Neural cell (in vitro differentiated cells): ENCODE data around the gene RIPPLY2. TPM values are rescaled to one million over a fixed set of nuclear protein-coding genes. Genes with fewer than 3 reads are reported as not detected.

ENCODE experiments used
- H2AFZ ChIP-seq: fragments of 200-600, 300-800 bp; sonication (generic), shearing (Covaris generic); 2 replicates; pipeline ENCODE4 v1.6.0; 2014; ENCODE audit warnings: low read depth, mild to moderate bottlenecking, antibody characterized with exemption, low read length, moderate library complexity
- H3F3A ChIP-seq: fragments of 200-600 bp; shearing (Covaris generic); 2 replicates; pipeline ENCODE4 v1.6.1; 2016; ENCODE audit warnings: mild to moderate bottlenecking, moderate library complexity, mixed read lengths, antibody characterized with exemption, low read length; ENCODE audit not compliant: insufficient read depth, poor library complexity, severe bottlenecking
- H3K27ac ChIP-seq: fragments of 200-600, 300-800 bp; sonication (generic), shearing (Covaris generic); 2 replicates; pipeline ENCODE4 v1.5.1; 2014; ENCODE audit warnings: mild to moderate bottlenecking, low read length, moderate library complexity
- H3K27me3 ChIP-seq: fragments of 300-800, 200-600 bp; sonication (generic), shearing (Covaris generic); 2 replicates; pipeline ENCODE4 v1.6.0; 2014; ENCODE audit warnings: mild to moderate bottlenecking, low read depth, low read length, moderate library complexity; ENCODE audit not compliant: insufficient read depth
- H3K36me3 ChIP-seq: fragments of 300-800, 200-600 bp; sonication (generic), shearing (Covaris generic); 2 replicates; pipeline ENCODE4 v1.5.1; 2014; ENCODE audit warnings: mild to moderate bottlenecking, antibody characterized with exemption, low read length, moderate library complexity; ENCODE audit not compliant: insufficient read depth
- H3K4me2 ChIP-seq: fragments of 300-800, 200-600 bp; sonication (generic), shearing (Covaris generic); 2 replicates; pipeline ENCODE4 v1.6.0; 2014; ENCODE audit warnings: mild to moderate bottlenecking, low read length
- H3K4me3 ChIP-seq: fragments of 300-800, 200-600 bp; sonication (generic), shearing (Covaris generic); 2 replicates; pipeline ENCODE4 v1.5.1; 2014; ENCODE audit warnings: mild to moderate bottlenecking, low read length, moderate library complexity
- H3K79me2 ChIP-seq: fragments of 200-600 bp; shearing (Covaris generic); replicated peaks from 2 replicates; pipeline ENCODE4 v1.6.0; 2014; ENCODE audit warnings: mild to moderate bottlenecking, low read length, moderate library complexity; ENCODE audit not compliant: insufficient read depth
- H3K9ac ChIP-seq: fragments of 300-800, 200-600 bp; sonication (generic), shearing (Covaris generic); 2 replicates; pipeline ENCODE4 v1.6.1; 2016; ENCODE audit warnings: mild to moderate bottlenecking, low read length, mixed read lengths
- H3K9me2 ChIP-seq: fragments of 200-600 bp; shearing (Covaris generic); 2 replicates; pipeline ENCODE4 v1.6.1; 2016; ENCODE audit warnings: mild to moderate bottlenecking, low read length, mixed read lengths; ENCODE audit not compliant: insufficient read depth
- H3K9me3 ChIP-seq: fragments of 200-600, 300-800 bp; sonication (generic), shearing (Covaris generic); 2 replicates; pipeline ENCODE4 v1.6.1; 2016; ENCODE audit warnings: mild to moderate bottlenecking, mixed run types, low read length, moderate library complexity, mixed read lengths
- H4K20me1 ChIP-seq: fragments of 200-600 bp; shearing (Covaris generic); 2 replicates; pipeline ENCODE4 v1.6.1; 2016; ENCODE audit warnings: mild to moderate bottlenecking, mixed run types; ENCODE audit not compliant: insufficient read depth
- EP300 ChIP-seq: fragments of 450-650 bp; conservative IDR thresholded peaks from 2 replicates; pipeline ENCODE4 v1.6.1; 2014; ENCODE audit warnings: antibody characterized with exemption, mild to moderate bottlenecking, moderate library complexity; ENCODE audit not compliant: poor library complexity, severe bottlenecking
- EZH2 ChIP-seq: fragments of 200-600, 300-800 bp; shearing (Covaris generic), sonication (generic); IDR thresholded peaks from 2 replicates; pipeline ENCODE4 v1.6.1; 2014; ENCODE audit warnings: antibody characterized with exemption, low read length, borderline replicate concordance, mild to moderate bottlenecking; ENCODE audit not compliant: insufficient read depth, poor library complexity, severe bottlenecking
- MXI1 ChIP-seq: fragments of 450-650 bp; conservative IDR thresholded peaks from 2 replicates; pipeline ENCODE4 v1.6.1; 2014; ENCODE audit warnings: antibody characterized with exemption, mild to moderate bottlenecking; ENCODE audit not compliant: poor library complexity, severe bottlenecking
- POLR2AphosphoS5 ChIP-seq: IDR thresholded peaks from 2 replicates; pipeline ENCODE4 v1.6.1; 2012
- RAD21 ChIP-seq: fragments of 450-650 bp; conservative IDR thresholded peaks from 2 replicates; pipeline ENCODE4 v1.6.1; 2014; ENCODE audit warnings: antibody characterized with exemption, mild to moderate bottlenecking, moderate library complexity
- SMC3 ChIP-seq: fragments of 450-650 bp; conservative IDR thresholded peaks from 2 replicates; pipeline ENCODE4 v1.6.1; 2014; ENCODE audit warnings: antibody characterized with exemption, mild to moderate bottlenecking, moderate library complexity; ENCODE audit not compliant: poor library complexity
- TAF1 ChIP-seq: IDR thresholded peaks from 2 replicates; pipeline ENCODE4 v1.6.1; 2012; ENCODE audit warnings: low read depth
- polyA plus RNA-seq: library from polyadenylated mRNA; depleted of rRNA; stranded (reverse); fragments of >200 nt; gene quantifications from 2 replicates; pipeline ENCODE4 v1.2.3, GENCODE V29; 2014
- TF ChIP-seq, protein P1 (sequence below): fragments of 450-650 bp; IDR thresholded peaks from 2 replicates; pipeline ENCODE4 v1.5.1; 2014; ENCODE audit warnings: antibody characterized with exemption, mild to moderate bottlenecking, moderate library complexity; ENCODE audit not compliant: poor library complexity, severe bottlenecking
- TF ChIP-seq, protein P2 (sequence below): IDR thresholded peaks from 2 replicates; pipeline ENCODE4 v1.6.1; 2012; ENCODE audit warnings: borderline replicate concordance

Gene RIPPLY2
- polyA plus RNA-seq, 1 donor from 2014 or later = 3.5 TPM

DNA sequence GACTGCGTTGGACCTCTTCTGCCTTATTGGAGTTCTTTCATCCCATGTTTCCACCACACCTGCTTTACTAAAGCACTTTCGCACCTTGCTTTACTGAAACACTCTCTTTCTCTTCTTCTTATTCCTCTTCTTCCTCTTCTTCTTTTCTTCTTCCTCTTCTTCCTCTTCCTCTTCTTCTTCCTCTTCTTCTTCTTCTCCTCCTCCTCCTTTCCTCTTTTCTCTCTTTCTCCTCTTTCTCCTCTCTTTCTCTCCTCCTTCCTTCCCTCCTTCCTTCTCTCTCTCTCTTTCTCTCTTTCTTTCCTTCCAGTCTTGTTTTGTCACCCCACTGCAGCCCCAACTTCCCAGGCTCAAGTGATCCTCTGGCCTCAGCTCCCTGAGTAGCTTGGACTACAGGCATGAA is 4.0 kb upstream of the RIPPLY2 start:
- Histone ChIP-seq H4K20me1 (no peaks in the 10 kb centered on the region), H3K36me3 (no peaks in the 10 kb centered on the region), H3K27ac (no peak overlapping the region), H3K27me3 (peaks cover 32% of the 10 kb centered on the region), H2AFZ (no peak overlapping the region), H3K9me3 (no peaks in the 10 kb centered on the region), H3K9ac (no peak overlapping the region), H3K4me3 (no peak overlapping the region), H3K79me2 (no peaks in the 10 kb centered on the region), H3F3A (peaks cover 3% of the 10 kb centered on the region), H3K4me2 (no peak overlapping the region), H3K9me2 (no peaks in the 10 kb centered on the region)
- TF ChIP-seq MXI1 (no peak), POLR2AphosphoS5 (no peak), TAF1 (no peak), EP300 (no peak), SMC3 (no peak), RAD21 (no peak), EZH2 (no peak)
- TF ChIP-seq, protein P1, sequence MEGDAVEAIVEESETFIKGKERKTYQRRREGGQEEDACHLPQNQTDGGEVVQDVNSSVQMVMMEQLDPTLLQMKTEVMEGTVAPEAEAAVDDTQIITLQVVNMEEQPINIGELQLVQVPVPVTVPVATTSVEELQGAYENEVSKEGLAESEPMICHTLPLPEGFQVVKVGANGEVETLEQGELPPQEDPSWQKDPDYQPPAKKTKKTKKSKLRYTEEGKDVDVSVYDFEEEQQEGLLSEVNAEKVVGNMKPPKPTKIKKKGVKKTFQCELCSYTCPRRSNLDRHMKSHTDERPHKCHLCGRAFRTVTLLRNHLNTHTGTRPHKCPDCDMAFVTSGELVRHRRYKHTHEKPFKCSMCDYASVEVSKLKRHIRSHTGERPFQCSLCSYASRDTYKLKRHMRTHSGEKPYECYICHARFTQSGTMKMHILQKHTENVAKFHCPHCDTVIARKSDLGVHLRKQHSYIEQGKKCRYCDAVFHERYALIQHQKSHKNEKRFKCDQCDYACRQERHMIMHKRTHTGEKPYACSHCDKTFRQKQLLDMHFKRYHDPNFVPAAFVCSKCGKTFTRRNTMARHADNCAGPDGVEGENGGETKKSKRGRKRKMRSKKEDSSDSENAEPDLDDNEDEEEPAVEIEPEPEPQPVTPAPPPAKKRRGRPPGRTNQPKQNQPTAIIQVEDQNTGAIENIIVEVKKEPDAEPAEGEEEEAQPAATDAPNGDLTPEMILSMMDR = no peak
- TF ChIP-seq, protein P2, sequence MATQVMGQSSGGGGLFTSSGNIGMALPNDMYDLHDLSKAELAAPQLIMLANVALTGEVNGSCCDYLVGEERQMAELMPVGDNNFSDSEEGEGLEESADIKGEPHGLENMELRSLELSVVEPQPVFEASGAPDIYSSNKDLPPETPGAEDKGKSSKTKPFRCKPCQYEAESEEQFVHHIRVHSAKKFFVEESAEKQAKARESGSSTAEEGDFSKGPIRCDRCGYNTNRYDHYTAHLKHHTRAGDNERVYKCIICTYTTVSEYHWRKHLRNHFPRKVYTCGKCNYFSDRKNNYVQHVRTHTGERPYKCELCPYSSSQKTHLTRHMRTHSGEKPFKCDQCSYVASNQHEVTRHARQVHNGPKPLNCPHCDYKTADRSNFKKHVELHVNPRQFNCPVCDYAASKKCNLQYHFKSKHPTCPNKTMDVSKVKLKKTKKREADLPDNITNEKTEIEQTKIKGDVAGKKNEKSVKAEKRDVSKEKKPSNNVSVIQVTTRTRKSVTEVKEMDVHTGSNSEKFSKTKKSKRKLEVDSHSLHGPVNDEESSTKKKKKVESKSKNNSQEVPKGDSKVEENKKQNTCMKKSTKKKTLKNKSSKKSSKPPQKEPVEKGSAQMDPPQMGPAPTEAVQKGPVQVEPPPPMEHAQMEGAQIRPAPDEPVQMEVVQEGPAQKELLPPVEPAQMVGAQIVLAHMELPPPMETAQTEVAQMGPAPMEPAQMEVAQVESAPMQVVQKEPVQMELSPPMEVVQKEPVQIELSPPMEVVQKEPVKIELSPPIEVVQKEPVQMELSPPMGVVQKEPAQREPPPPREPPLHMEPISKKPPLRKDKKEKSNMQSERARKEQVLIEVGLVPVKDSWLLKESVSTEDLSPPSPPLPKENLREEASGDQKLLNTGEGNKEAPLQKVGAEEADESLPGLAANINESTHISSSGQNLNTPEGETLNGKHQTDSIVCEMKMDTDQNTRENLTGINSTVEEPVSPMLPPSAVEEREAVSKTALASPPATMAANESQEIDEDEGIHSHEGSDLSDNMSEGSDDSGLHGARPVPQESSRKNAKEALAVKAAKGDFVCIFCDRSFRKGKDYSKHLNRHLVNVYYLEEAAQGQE = no peak

DNA sequence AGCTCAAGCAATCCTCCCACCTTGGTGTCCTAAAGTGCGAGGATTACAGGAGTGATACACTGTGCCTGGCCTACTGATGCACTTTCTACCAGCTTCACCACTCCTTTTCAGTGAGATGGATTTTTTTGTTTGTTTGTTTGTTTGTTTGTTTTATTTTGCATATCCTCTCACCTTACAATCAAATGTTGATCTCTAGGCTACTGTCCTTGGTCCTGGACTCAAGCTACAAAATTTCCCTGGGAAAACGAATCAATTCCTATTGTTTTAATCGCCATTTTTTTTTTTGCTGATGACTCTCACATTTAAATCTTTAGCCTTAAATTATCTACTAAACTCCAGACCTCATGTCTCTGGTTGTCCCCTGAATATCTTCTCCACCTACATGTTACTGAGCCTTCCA is 3.5 kb upstream of the RIPPLY2 start:
- Histone ChIP-seq H3K4me3 (no peak overlapping the region), H3K79me2 (no peaks in the 10 kb centered on the region), H3K27ac (no peak overlapping the region), H3F3A (peaks cover 3% of the 10 kb centered on the region), H3K9ac (no peak overlapping the region), H3K27me3 (peaks cover 36% of the 10 kb centered on the region), H4K20me1 (no peaks in the 10 kb centered on the region), H3K9me3 (no peaks in the 10 kb centered on the region), H3K36me3 (no peaks in the 10 kb centered on the region), H3K9me2 (no peaks in the 10 kb centered on the region), H3K4me2 (no peak overlapping the region), H2AFZ (no peak overlapping the region)
- TF ChIP-seq POLR2AphosphoS5 (no peak), MXI1 (no peak), SMC3 (no peak), EZH2 (no peak), RAD21 (no peak), EP300 (no peak), TAF1 (no peak)
- TF ChIP-seq, protein P2 = no peak
- TF ChIP-seq, protein P1 = no peak
